A549 (cell line): Measurements from ENCODE around the gene IGFBP2. TPM values are rescaled to one million over a fixed set of nuclear protein-coding genes. Genes with fewer than 3 reads are reported as not detected.
A peak's percentile ranks its signal among the peaks of the same experiment; 100 is the strongest.

Experiments
- BCL3 ChIP-seq: fragments of >200 bp; sonication (Bioruptor Twin); formaldehyde crosslinking; IDR thresholded peaks from 3 replicates; pipeline ENCODE4 v1.6.1; 2016
- BHLHE40 ChIP-seq: IDR thresholded peaks from 2 replicates; pipeline ENCODE4 v1.6.1; 2012; ENCODE audit warnings: low read depth, low read length, inconsistent platforms
- CBX8 ChIP-seq: fragments of 200-600 bp; sonication (generic); IDR thresholded peaks from 2 replicates; pipeline ENCODE4 v1.6.1; 2016
- EHMT2 ChIP-seq: fragments of 200-600 bp; sonication (generic); IDR thresholded peaks from 2 replicates; pipeline ENCODE4 v1.6.1; 2016; ENCODE audit warnings: antibody characterized with exemption, low read depth, mild to moderate bottlenecking, moderate library complexity
- ELK1 ChIP-seq: fragments of 150-350 bp; IDR thresholded peaks from 2 replicates; pipeline ENCODE4 v1.6.1; 2014; ENCODE audit warnings: low read depth, mild to moderate bottlenecking, low read length
- EP300 ChIP-seq, 2 experiments: fragments of >200 bp; sonication (Bioruptor Twin); formaldehyde crosslinking; IDR thresholded peaks; 2 replicates in 1 of 2; 3 replicates in 1 of 2; pipeline ENCODE4 v1.6.1; 2016 to 2017
- FOSB ChIP-seq: fragments of 250-450 bp; sonication (Bioruptor Pico); IDR thresholded peaks from 2 replicates; pipeline ENCODE4 v1.5.0; 2020; ENCODE audit warnings: mild to moderate bottlenecking, moderate library complexity
- FOXS1 ChIP-seq: fragments of 250-450 bp; sonication (Bioruptor Pico); IDR thresholded peaks from 2 replicates; pipeline ENCODE4 v1.5.0; 2020; ENCODE audit warnings: mild to moderate bottlenecking, moderate library complexity
- GATA3 ChIP-seq: IDR thresholded peaks from 2 replicates; pipeline ENCODE4 v1.6.1; 2012; ENCODE audit warnings: borderline replicate concordance
- HDAC2 ChIP-seq: fragments of 200-600 bp; sonication (generic); IDR thresholded peaks from 2 replicates; pipeline ENCODE4 v1.6.1; 2016
- HEYL ChIP-seq: fragments of 250-450 bp; sonication (Bioruptor Pico); IDR thresholded peaks from 2 replicates; pipeline ENCODE4 v1.8.0; 2021; ENCODE audit warnings: mild to moderate bottlenecking, moderate library complexity
- HOXA7 ChIP-seq: fragments of 250-450 bp; sonication (Bioruptor Pico); IDR thresholded peaks from 2 replicates; pipeline ENCODE4 v1.5.0; 2020; ENCODE audit warnings: mild to moderate bottlenecking, moderate library complexity
- HOXB5 ChIP-seq: fragments of 250-450 bp; sonication (Bioruptor Pico); IDR thresholded peaks from 2 replicates; pipeline ENCODE4 v1.5.0; 2020; ENCODE audit warnings: mild to moderate bottlenecking, moderate library complexity
- KDM1A ChIP-seq: fragments of 200-600 bp; sonication (generic); IDR thresholded peaks from 2 replicates; pipeline ENCODE4 v1.6.1; 2016; ENCODE audit warnings: low read depth, mild to moderate bottlenecking
- MAFK ChIP-seq: fragments of 450-650 bp; IDR thresholded peaks from 2 replicates; pipeline ENCODE4 v1.6.1; 2014; ENCODE audit not compliant: partially characterized antibody
- MYC ChIP-seq: IDR thresholded peaks from 2 replicates; pipeline ENCODE4 v1.6.1; 2012; ENCODE audit warnings: mild to moderate bottlenecking, inconsistent platforms, low read length, improper control_type of control experiment, borderline replicate concordance
- PBX3 ChIP-seq: IDR thresholded peaks from 2 replicates; pipeline ENCODE4 v1.6.1; 2012
- PHF8 ChIP-seq: fragments of 200-600 bp; sonication (generic); IDR thresholded peaks from 2 replicates; pipeline ENCODE4 v1.6.1; 2016; ENCODE audit warnings: low read depth, mild to moderate bottlenecking, antibody characterized with exemption, moderate library complexity, borderline replicate concordance
- RAD21 ChIP-seq, 2 experiments: fragments of >200 bp in 1 of 2; sonication (Bioruptor Twin) in 1 of 2; formaldehyde crosslinking in 1 of 2; IDR thresholded peaks in 1 of 2; conservative IDR thresholded peaks in 1 of 2; 2 replicates in 1 of 2; 3 replicates in 1 of 2; pipeline ENCODE4 v1.6.1; 2012 to 2018; ENCODE audit warnings: inconsistent platforms in 1 of 2
- RARB ChIP-seq: fragments of 250-450 bp; sonication (Bioruptor Pico); IDR thresholded peaks from 2 replicates; pipeline ENCODE4 v1.8.0; 2021; ENCODE audit warnings: mild to moderate bottlenecking, moderate library complexity
- RCOR1 ChIP-seq: fragments of 150-350 bp; IDR thresholded peaks from 2 replicates; pipeline ENCODE4 v1.6.1; 2014; ENCODE audit warnings: antibody characterized with exemption, low read length, low read depth
- RNF2 ChIP-seq: fragments of 200-600 bp; sonication (generic); IDR thresholded peaks from 2 replicates; pipeline ENCODE4 v1.6.1; 2016; ENCODE audit warnings: low read depth, mild to moderate bottlenecking, antibody characterized with exemption, moderate library complexity, borderline replicate concordance
- TFCP2L1 ChIP-seq: fragments of 250-450 bp; sonication (Bioruptor Pico); IDR thresholded peaks from 2 replicates; pipeline ENCODE4 v1.5.0; 2021; ENCODE audit warnings: mild to moderate bottlenecking
- ZC3H11A ChIP-seq: fragments of 450-650 bp; IDR thresholded peaks from 2 replicates; pipeline ENCODE4 v1.6.1; 2014; ENCODE audit warnings: antibody characterized with exemption, mild to moderate bottlenecking
- ZFP36 ChIP-seq: fragments of 450-650 bp; IDR thresholded peaks from 2 replicates; pipeline ENCODE4 v1.6.1; 2014; ENCODE audit warnings: borderline replicate concordance; ENCODE audit not compliant: partially characterized antibody
- ZNF302 ChIP-seq: fragments of 250-450 bp; sonication (Bioruptor Pico); IDR thresholded peaks from 2 replicates; pipeline ENCODE4 v1.9.0; 2021; ENCODE audit warnings: inconsistent platforms, mild to moderate bottlenecking, moderate library complexity
- polyA plus RNA-seq, 4 experiments: library from polyadenylated mRNA; depleted of rRNA in 3 of 4; stranded (reverse); fragments of >200 nt; fragmentation: RNase III in 1 of 4; extraction: RNeasy Plus Mini Kit Qiagen cat#74134 plus additional on column Dnase treatment in 1 of 4; gene quantifications; 2 replicates in 3 of 4; 3 replicates in 1 of 4; pipeline ENCODE4 v1.2.3, GENCODE V29; 2011 to 2017
- TF ChIP-seq, protein P1 (sequence below): IDR thresholded peaks from 2 replicates; pipeline ENCODE4 v1.6.1; 2012; ENCODE audit warnings: low read depth, borderline replicate concordance
- TF ChIP-seq, protein P2 (sequence below): fragments of 450-650 bp; IDR thresholded peaks from 2 replicates; pipeline ENCODE4 v1.6.1; 2014; ENCODE audit warnings: antibody characterized with exemption
- TF ChIP-seq, protein P3 (sequence below): fragments of 250-450 bp; sonication (Bioruptor Pico); IDR thresholded peaks from 2 replicates; pipeline ENCODE4 v1.5.0; 2021; ENCODE audit warnings: mild to moderate bottlenecking, moderate library complexity, borderline replicate concordance

Gene IGFBP2
- polyA plus RNA-seq, 2 of the 4 experiments (the other 2 are of a cell fraction), result 26.1 to 34.9 TPM

GRCh38 chr2:216696751-216697560 lies 63.7 kb downstream of the IGFBP2 start (continued):
- TF ChIP-seq, protein P1, sequence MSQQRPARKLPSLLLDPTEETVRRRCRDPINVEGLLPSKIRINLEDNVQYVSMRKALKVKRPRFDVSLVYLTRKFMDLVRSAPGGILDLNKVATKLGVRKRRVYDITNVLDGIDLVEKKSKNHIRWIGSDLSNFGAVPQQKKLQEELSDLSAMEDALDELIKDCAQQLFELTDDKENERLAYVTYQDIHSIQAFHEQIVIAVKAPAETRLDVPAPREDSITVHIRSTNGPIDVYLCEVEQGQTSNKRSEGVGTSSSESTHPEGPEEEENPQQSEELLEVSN, result no peak
- TF ChIP-seq GATA3, result no peak
- TF ChIP-seq PHF8, result no peak
- no peak for TF ChIP-seq HOXA7 (CRISPR knock-in tag)
- no peak for TF ChIP-seq HEYL
- no peak for TF ChIP-seq ELK1
- TF ChIP-seq, protein P2, sequence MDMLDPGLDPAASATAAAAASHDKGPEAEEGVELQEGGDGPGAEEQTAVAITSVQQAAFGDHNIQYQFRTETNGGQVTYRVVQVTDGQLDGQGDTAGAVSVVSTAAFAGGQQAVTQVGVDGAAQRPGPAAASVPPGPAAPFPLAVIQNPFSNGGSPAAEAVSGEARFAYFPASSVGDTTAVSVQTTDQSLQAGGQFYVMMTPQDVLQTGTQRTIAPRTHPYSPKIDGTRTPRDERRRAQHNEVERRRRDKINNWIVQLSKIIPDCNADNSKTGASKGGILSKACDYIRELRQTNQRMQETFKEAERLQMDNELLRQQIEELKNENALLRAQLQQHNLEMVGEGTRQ, result 0 out of 2 replicates have a peak, but pooled peaks have one; percentile 10
- no peak for TF ChIP-seq MYC
- no peak for TF ChIP-seq ZNF302 (CRISPR knock-in tag)
- no peak for TF ChIP-seq RNF2
- no peak for TF ChIP-seq ZC3H11A
- TF ChIP-seq CBX8, result no peak
- TF ChIP-seq PBX3, result no peak
- TF ChIP-seq FOXS1, result no peak
- no peak for TF ChIP-seq BHLHE40
- TF ChIP-seq RARB, result no peak
- TF ChIP-seq RCOR1, result no peak
- TF ChIP-seq FOSB, result no peak
- TF ChIP-seq ZFP36, result no peak
- no peak for TF ChIP-seq TFCP2L1 (CRISPR knock-in tag)
- TF ChIP-seq HDAC2, result no peak
- peak; percentile 62 to 68 for TF ChIP-seq RAD21 (conservative IDR thresholded peaks at IDR 0.05 in 1 of 2, IDR thresholded peaks at IDR 0.05 in 1 of 2)
- TF ChIP-seq KDM1A, result no peak
- no peak for TF ChIP-seq EP300 (IDR thresholded peaks at IDR 0.05)
- TF ChIP-seq, protein P3, sequence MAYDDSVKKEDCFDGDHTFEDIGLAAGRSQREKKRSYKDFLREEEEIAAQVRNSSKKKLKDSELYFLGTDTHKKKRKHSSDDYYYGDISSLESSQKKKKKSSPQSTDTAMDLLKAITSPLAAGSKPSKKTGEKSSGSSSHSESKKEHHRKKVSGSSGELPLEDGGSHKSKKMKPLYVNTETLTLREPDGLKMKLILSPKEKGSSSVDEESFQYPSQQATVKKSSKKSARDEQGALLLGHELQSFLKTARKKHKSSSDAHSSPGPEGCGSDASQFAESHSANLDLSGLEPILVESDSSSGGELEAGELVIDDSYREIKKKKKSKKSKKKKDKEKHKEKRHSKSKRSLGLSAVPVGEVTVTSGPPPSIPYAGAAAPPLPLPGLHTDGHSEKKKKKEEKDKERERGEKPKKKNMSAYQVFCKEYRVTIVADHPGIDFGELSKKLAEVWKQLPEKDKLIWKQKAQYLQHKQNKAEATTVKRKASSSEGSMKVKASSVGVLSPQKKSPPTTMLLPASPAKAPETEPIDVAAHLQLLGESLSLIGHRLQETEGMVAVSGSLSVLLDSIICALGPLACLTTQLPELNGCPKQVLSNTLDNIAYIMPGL, result no peak
- TF ChIP-seq HOXB5 (CRISPR knock-in tag), result no peak
- no peak for TF ChIP-seq MAFK
- no peak for TF ChIP-seq BCL3
- no peak for TF ChIP-seq EHMT2
